ENCODE measurements around the gene FLT4. TPM values are rescaled to one million over a fixed set of nuclear protein-coding genes. Genes with fewer than 3 reads are reported as not detected.

Gene FLT4
- total RNA-seq, 1 experiment from 2014 or later, result 0.44 TPM

GRCh38 chr5:180607861-180608571 is 41.4 kb downstream of the FLT4 start:
- no peak overlapping the region for H3K27ac ChIP-seq (ENCODE audit: low read length)
- no TSS peak for BruUV-seq (replicated peaks)
- no peaks in the 10 kb centered on the region for H3K27me3 ChIP-seq (ENCODE audit: control insufficient read depth, insufficient read depth, low read length)
- no peaks in the 10 kb centered on the region for H3K4me1 ChIP-seq (ENCODE audit: control insufficient read depth, insufficient read depth, low read length)
- H3K4me3 ChIP-seq (ENCODE audit: low read depth in 2 of 2, low read length in 2 of 2), result no peak overlapping the region
- H3K9me3 ChIP-seq (ENCODE audit: control insufficient read depth, insufficient read depth, low read depth, low read length), result no peaks in the 10 kb centered on the region
- ChIA-PET POLR2A (interaction anchor here (0.7 kb wide), 1 partner anchor 187 kb away, joined by 4 read pairs; no protein-coding TSS in a partner anchor), CTCF (no interaction called here)
- in situ Hi-C loops (cut with HindIII; ENCODE audit: low pct_unique_long_range_greater_than_20kb, low sequenced_read_pairs), result no loop called here
- intact Hi-C loops (cut with micrococcal nuclease; ENCODE audit: unreplicated experiment), result no loop called here
- TF ChIP-seq TCF7L2 (IDR thresholded peaks at IDR 0.05; ENCODE audit: low read depth, low read length) (no peak), REST (IDR thresholded peaks at IDR 0.05; ENCODE audit: insufficient read depth in 1 of 2, low read depth in 2 of 2, low read length in 1 of 2) (no peak), POLR2AphosphoS5 (IDR thresholded peaks at IDR 0.05; ENCODE audit: low read depth, low read length) (no peak), CTCF (IDR thresholded peaks at IDR 0.05) (no peak), SIN3A (IDR thresholded peaks at IDR 0.05; ENCODE audit: borderline replicate concordance, insufficient read depth, low read depth, low read length) (no peak)
- ATAC-seq (no peak), DNase-seq (ENCODE audit: low read depth, low spot score) (no peak)
- H3K36me3 ChIP-seq (ENCODE audit: control insufficient read depth, insufficient read depth, low read length), result no peaks in the 10 kb centered on the region

GRCh38 chr5:180606215-180606785 is 43.1 kb downstream of the FLT4 start:
- in situ Hi-C loops (cut with HindIII; ENCODE audit: low pct_unique_long_range_greater_than_20kb, low sequenced_read_pairs), result no loop called here
- intact Hi-C loops (cut with micrococcal nuclease; ENCODE audit: unreplicated experiment), result no loop called here
- ChIA-PET CTCF (interaction anchor here (0.8 to 1.1 kb wide), 3 partner anchors 11 to 313 kb away, joined by 3 to 10 read pairs (median 5); no protein-coding TSS in a partner anchor), POLR2A (interaction anchor here (0.7 kb wide), 2 partner anchors 94 to 468 kb away, joined by 4 to 8 read pairs; no protein-coding TSS in a partner anchor)
- no peaks in the 10 kb centered on the region for H3K27me3 ChIP-seq (ENCODE audit: control insufficient read depth, insufficient read depth, low read length)
- H3K9me3 ChIP-seq (ENCODE audit: control insufficient read depth, insufficient read depth, low read depth, low read length), result no peaks in the 10 kb centered on the region
- no peak overlapping the region for H3K27ac ChIP-seq (ENCODE audit: low read length)
- no peak for DNase-seq (ENCODE audit: low read depth, low spot score)
- no peaks in the 10 kb centered on the region for H3K36me3 ChIP-seq (ENCODE audit: control insufficient read depth, insufficient read depth, low read length)
- no TSS peak for BruUV-seq (replicated peaks)
- H3K4me1 ChIP-seq (ENCODE audit: control insufficient read depth, insufficient read depth, low read length), result no peaks in the 10 kb centered on the region
- H3K4me3 ChIP-seq (ENCODE audit: low read depth in 2 of 2, low read length in 2 of 2), result no peak overlapping the region
- peak; percentile 45 for TF ChIP-seq CTCF (IDR thresholded peaks at IDR 0.05)
- no peak for TF ChIP-seq REST (IDR thresholded peaks at IDR 0.05; ENCODE audit: insufficient read depth in 1 of 2, low read depth in 2 of 2, low read length in 1 of 2)
- no peak for TF ChIP-seq TCF7L2 (IDR thresholded peaks at IDR 0.05; ENCODE audit: low read depth, low read length)
- ATAC-seq, result no peak
